ENCODE results near the gene GTF2A2.
"Not testable (repeated sequence)": the region's sequence is repeated elsewhere in the genome, so short reads cannot be mapped to it uniquely, and the experiment has no call there.

Gene GTF2A2

GRCh38 chr15:59656897-59657634 is at the start of gene GTF2A2:
Gene GTF2A2 (minus strand): TSS chr15:59657515. CDS start chr15:59652277, 5,238 bp downstream.
- peak; percentile 57 for DNase-seq (ENCODE audit: low read depth)
- H3K4me3 ChIP-seq (ENCODE audit: control insufficient read depth, low read depth, low read length): peak within 1 kb of the TSS; percentile 83
- TF ChIP-seq CTCF (IDR thresholded peaks at IDR 0.05; ENCODE audit: control insufficient read depth, insufficient read depth, low read depth, low read length, missing control alignments): no peak

GRCh38 chr15:59703979-59704796 is 46.9 kb upstream of the GTF2A2 start:
- DNase-seq (ENCODE audit: low read depth): no peak
- no peak for TF ChIP-seq CTCF (IDR thresholded peaks at IDR 0.05; ENCODE audit: control insufficient read depth, insufficient read depth, low read depth, low read length, missing control alignments)
- H3K4me3 ChIP-seq (ENCODE audit: control insufficient read depth, low read depth, low read length): no peak overlapping the region

- no peak overlapping the region for H3K4me3 ChIP-seq (ENCODE audit: control insufficient read depth, low read depth, low read length)
- TF ChIP-seq CTCF (IDR thresholded peaks at IDR 0.05; ENCODE audit: control insufficient read depth, insufficient read depth, low read depth, low read length, missing control alignments): no peak
- no peak for DNase-seq (ENCODE audit: low read depth)
These were observed 45.0 kb upstream of the GTF2A2 start for GRCh38 chr15:59702351-59702750.

- H3K4me3 ChIP-seq (ENCODE audit: control insufficient read depth, low read depth, low read length): no peak overlapping the region
- no peak for TF ChIP-seq CTCF (IDR thresholded peaks at IDR 0.05; ENCODE audit: control insufficient read depth, insufficient read depth, low read depth, low read length, missing control alignments)
- DNase-seq (ENCODE audit: low read depth): no peak
These were observed 44.6 kb upstream of the GTF2A2 start for GRCh38 chr15:59701880-59702279.

GRCh38 chr15:59699810-59700431 is 42.6 kb upstream of the GTF2A2 start:
- H3K4me3 ChIP-seq (ENCODE audit: control insufficient read depth, low read depth, low read length): no peak overlapping the region
- no peak for DNase-seq (ENCODE audit: low read depth)
- no peak for TF ChIP-seq CTCF (IDR thresholded peaks at IDR 0.05; ENCODE audit: control insufficient read depth, insufficient read depth, low read depth, low read length, missing control alignments)

- H3K4me3 ChIP-seq (ENCODE audit: control insufficient read depth, low read depth, low read length); DNase-seq (ENCODE audit: low read depth): not testable (repeated sequence)
These were observed 40.8 kb upstream of the GTF2A2 start for GRCh38 chr15:59698065-59698464.

- TF ChIP-seq CTCF (IDR thresholded peaks at IDR 0.05; ENCODE audit: control insufficient read depth, insufficient read depth, low read depth, low read length, missing control alignments): no peak
- no peak for DNase-seq (ENCODE audit: low read depth)
- no peak overlapping the region for H3K4me3 ChIP-seq (ENCODE audit: control insufficient read depth, low read depth, low read length)
These were observed 39.0 kb upstream of the GTF2A2 start for GRCh38 chr15:59696332-59696731.

All from AG09309 (cell line).